ENCODE measurements around the gene SMIM1.

GRCh38 chr1:3733094-3733882 lies 39.3 kb upstream of the SMIM1 start:
- TF ChIP-seq CTCF (IDR thresholded peaks at IDR 0.05) (no peak), ZFX (IDR thresholded peaks at IDR 0.05; ENCODE audit: borderline replicate concordance) (no peak)
